Measurements from ENCODE around the gene SPIRE2.
A peak's percentile ranks its signal among the peaks of the same experiment; 100 is the strongest.
"Not testable (repeated sequence)": the region's sequence is repeated elsewhere in the genome, so short reads cannot be mapped to it uniquely, and the experiment has no call there.

SPIRE2 gene

GRCh38 chr16:89828199-89828869 is at the start of gene SPIRE2:
Gene SPIRE2 (plus strand): TSS chr16:89828475. CDS start chr16:89828551, 76 bp downstream.
- Histone ChIP-seq H3K9ac (ENCODE audit: low read depth in 1 of 2, low read length in 2 of 2) (peak within 1 kb of the TSS; percentile 76 to 85), H3K9me3 (ENCODE audit: control insufficient read depth in 1 of 2, low read length in 2 of 2) (no peaks in the 10 kb centered on the region), H3K27me3 (ENCODE audit: control insufficient read depth in 1 of 2, insufficient read depth in 2 of 2, low read length in 2 of 2) (no peaks in the 10 kb centered on the region), H3K27ac (ENCODE audit: low read depth, low read length) (peak within 1 kb of the TSS; percentile 75), H3K4me1 (ENCODE audit: control insufficient read depth in 1 of 2, insufficient read depth in 2 of 2, low read length in 2 of 2) (peaks cover 23% of the 10 kb centered on the region in 2 donors), H3K4me3 (ENCODE audit: low read depth in 1 of 2, low read length in 2 of 2) (peak within 1 kb of the TSS; percentile 69 to 77), H3K36me3 (ENCODE audit: control insufficient read depth in 1 of 2, insufficient read depth in 2 of 2, low read length in 2 of 2) (peaks cover 0 to 5% of the 10 kb centered on the region in 2 donors)

GRCh38 chr16:89779231-89779908 is 48.9 kb upstream of the SPIRE2 start:
- H3K27me3 ChIP-seq (ENCODE audit: control insufficient read depth in 1 of 2, insufficient read depth in 2 of 2, low read length in 2 of 2): no peaks in the 10 kb centered on the region
- no peaks in the 10 kb centered on the region for H3K4me1 ChIP-seq (ENCODE audit: control insufficient read depth in 1 of 2, insufficient read depth in 2 of 2, low read length in 2 of 2)
- H3K27ac ChIP-seq (ENCODE audit: low read depth, low read length): no peak overlapping the region
- H3K36me3 ChIP-seq (ENCODE audit: control insufficient read depth in 1 of 2, insufficient read depth in 2 of 2, low read length in 2 of 2): peaks cover 3 to 24% of the 10 kb centered on the region in 2 donors
- no peaks in the 10 kb centered on the region for H3K9me3 ChIP-seq (ENCODE audit: control insufficient read depth in 1 of 2, low read length in 2 of 2)
- no peak overlapping the region for H3K4me3 ChIP-seq (ENCODE audit: low read depth in 1 of 2, low read length in 2 of 2)
- H3K9ac ChIP-seq (ENCODE audit: low read depth in 1 of 2, low read length in 2 of 2): no peak overlapping the region

- Histone ChIP-seq H3K36me3 (ENCODE audit: control insufficient read depth in 1 of 2, insufficient read depth in 2 of 2, low read length in 2 of 2) (peaks cover 3 to 29% of the 10 kb centered on the region in 2 donors), H3K4me3 (ENCODE audit: low read depth in 1 of 2, low read length in 2 of 2) (no peak overlapping the region), H3K9ac (ENCODE audit: low read depth in 1 of 2, low read length in 2 of 2) (no peak overlapping the region), H3K27ac (ENCODE audit: low read depth, low read length) (no peak overlapping the region), H3K4me1 (ENCODE audit: control insufficient read depth in 1 of 2, insufficient read depth in 2 of 2, low read length in 2 of 2) (no peaks in the 10 kb centered on the region), H3K9me3 (ENCODE audit: control insufficient read depth in 1 of 2, low read length in 2 of 2) (no peaks in the 10 kb centered on the region), H3K27me3 (ENCODE audit: control insufficient read depth in 1 of 2, insufficient read depth in 2 of 2, low read length in 2 of 2) (no peaks in the 10 kb centered on the region)
Measured at GRCh38 chr16:89779909-89780305, 48.4 kb upstream of the SPIRE2 start.

- H3K9me3 ChIP-seq (ENCODE audit: control insufficient read depth in 1 of 2, low read length in 2 of 2): no peaks in the 10 kb centered on the region
- no peaks in the 10 kb centered on the region for H3K27me3 ChIP-seq (ENCODE audit: control insufficient read depth in 1 of 2, insufficient read depth in 2 of 2, low read length in 2 of 2)
- H3K27ac ChIP-seq (ENCODE audit: low read depth, low read length): no peak overlapping the region
- H3K4me3 ChIP-seq (ENCODE audit: low read depth in 1 of 2, low read length in 2 of 2): no peak overlapping the region
- no peak overlapping the region for H3K9ac ChIP-seq (ENCODE audit: low read depth in 1 of 2, low read length in 2 of 2)
- peaks cover 3 to 28% of the 10 kb centered on the region in 2 donors for H3K36me3 ChIP-seq (ENCODE audit: control insufficient read depth in 1 of 2, insufficient read depth in 2 of 2, low read length in 2 of 2)
- H3K4me1 ChIP-seq (ENCODE audit: control insufficient read depth in 1 of 2, insufficient read depth in 2 of 2, low read length in 2 of 2): no peaks in the 10 kb centered on the region
Measured at GRCh38 chr16:89782489-89782888, 45.8 kb upstream of the SPIRE2 start.

- not testable (repeated sequence) for H3K27ac ChIP-seq (ENCODE audit: low read depth, low read length); H3K4me3 ChIP-seq (ENCODE audit: low read depth in 1 of 2, low read length in 2 of 2); H3K9ac ChIP-seq (ENCODE audit: low read depth in 1 of 2, low read length in 2 of 2); H3K9me3 ChIP-seq (ENCODE audit: control insufficient read depth in 1 of 2, low read length in 2 of 2); H3K27me3 ChIP-seq (ENCODE audit: control insufficient read depth in 1 of 2, insufficient read depth in 2 of 2, low read length in 2 of 2); H3K4me1 ChIP-seq (ENCODE audit: control insufficient read depth in 1 of 2, insufficient read depth in 2 of 2, low read length in 2 of 2)
- peaks cover 3 to 23% of the 10 kb centered on the region in 2 donors for H3K36me3 ChIP-seq (ENCODE audit: control insufficient read depth in 1 of 2, insufficient read depth in 2 of 2, low read length in 2 of 2)
Measured at GRCh38 chr16:89783952-89784351, 44.3 kb upstream of the SPIRE2 start.

- Histone ChIP-seq H3K4me3 (ENCODE audit: low read depth in 1 of 2, low read length in 2 of 2) (no peak overlapping the region), H3K27ac (ENCODE audit: low read depth, low read length) (no peak overlapping the region), H3K36me3 (ENCODE audit: control insufficient read depth in 1 of 2, insufficient read depth in 2 of 2, low read length in 2 of 2) (peaks cover 3 to 18% of the 10 kb centered on the region in 2 donors), H3K9me3 (ENCODE audit: control insufficient read depth in 1 of 2, low read length in 2 of 2) (no peaks in the 10 kb centered on the region), H3K4me1 (ENCODE audit: control insufficient read depth in 1 of 2, insufficient read depth in 2 of 2, low read length in 2 of 2) (no peaks in the 10 kb centered on the region), H3K9ac (ENCODE audit: low read depth in 1 of 2, low read length in 2 of 2) (no peak overlapping the region), H3K27me3 (ENCODE audit: control insufficient read depth in 1 of 2, insufficient read depth in 2 of 2, low read length in 2 of 2) (no peaks in the 10 kb centered on the region)
Measured at GRCh38 chr16:89784406-89784805, 43.9 kb upstream of the SPIRE2 start.

GRCh38 chr16:89785523-89786155 is 42.6 kb upstream of the SPIRE2 start:
- H3K27ac ChIP-seq (ENCODE audit: low read depth, low read length): no peak overlapping the region
- no peak overlapping the region for H3K9ac ChIP-seq (ENCODE audit: low read depth in 1 of 2, low read length in 2 of 2)
- no peaks in the 10 kb centered on the region for H3K4me1 ChIP-seq (ENCODE audit: control insufficient read depth in 1 of 2, insufficient read depth in 2 of 2, low read length in 2 of 2)
- peaks cover 3 to 17% of the 10 kb centered on the region in 2 donors for H3K36me3 ChIP-seq (ENCODE audit: control insufficient read depth in 1 of 2, insufficient read depth in 2 of 2, low read length in 2 of 2)
- H3K4me3 ChIP-seq (ENCODE audit: low read depth in 1 of 2, low read length in 2 of 2): no peak overlapping the region
- H3K9me3 ChIP-seq (ENCODE audit: control insufficient read depth in 1 of 2, low read length in 2 of 2): no peaks in the 10 kb centered on the region
- H3K27me3 ChIP-seq (ENCODE audit: control insufficient read depth in 1 of 2, insufficient read depth in 2 of 2, low read length in 2 of 2): no peaks in the 10 kb centered on the region

- no peaks in the 10 kb centered on the region for H3K27me3 ChIP-seq (ENCODE audit: control insufficient read depth in 1 of 2, insufficient read depth in 2 of 2, low read length in 2 of 2)
- no peak overlapping the region for H3K9ac ChIP-seq (ENCODE audit: low read depth in 1 of 2, low read length in 2 of 2)
- H3K9me3 ChIP-seq (ENCODE audit: control insufficient read depth in 1 of 2, low read length in 2 of 2): no peaks in the 10 kb centered on the region
- no peak overlapping the region for H3K27ac ChIP-seq (ENCODE audit: low read depth, low read length)
- H3K4me1 ChIP-seq (ENCODE audit: control insufficient read depth in 1 of 2, insufficient read depth in 2 of 2, low read length in 2 of 2): no peaks in the 10 kb centered on the region
- no peak overlapping the region for H3K4me3 ChIP-seq (ENCODE audit: low read depth in 1 of 2, low read length in 2 of 2)
- peaks cover 3 to 21% of the 10 kb centered on the region in 2 donors for H3K36me3 ChIP-seq (ENCODE audit: control insufficient read depth in 1 of 2, insufficient read depth in 2 of 2, low read length in 2 of 2)
Measured at GRCh38 chr16:89786474-89787364, 41.6 kb upstream of the SPIRE2 start.

GRCh38 chr16:89787365-89787805 is 40.9 kb upstream of the SPIRE2 start:
- Histone ChIP-seq H3K4me1 (ENCODE audit: control insufficient read depth in 1 of 2, insufficient read depth in 2 of 2, low read length in 2 of 2) (no peaks in the 10 kb centered on the region), H3K9ac (ENCODE audit: low read depth in 1 of 2, low read length in 2 of 2) (no peak overlapping the region), H3K4me3 (ENCODE audit: low read depth in 1 of 2, low read length in 2 of 2) (no peak overlapping the region), H3K27ac (ENCODE audit: low read depth, low read length) (no peak overlapping the region), H3K36me3 (ENCODE audit: control insufficient read depth in 1 of 2, insufficient read depth in 2 of 2, low read length in 2 of 2) (peaks cover 3 to 28% of the 10 kb centered on the region in 2 donors), H3K27me3 (ENCODE audit: control insufficient read depth in 1 of 2, insufficient read depth in 2 of 2, low read length in 2 of 2) (no peaks in the 10 kb centered on the region), H3K9me3 (ENCODE audit: control insufficient read depth in 1 of 2, low read length in 2 of 2) (no peaks in the 10 kb centered on the region)

Measured in duodenal mucosa (tissue), 2 donors.